OCI-LY1 (cell line): ENCODE measurements around the gene GTSF1L.

ENCODE experiments used
- CTCF ChIP-seq: fragments of 200-600 bp; sonication (generic), shearing (Covaris generic); IDR thresholded peaks from 2 replicates; pipeline ENCODE4 v1.5.1; 2017; ENCODE audit warnings: mild to moderate bottlenecking, antibody characterized with exemption, low read length, moderate library complexity, mixed read lengths
- EZH2 ChIP-seq: fragments of 200-600 bp; sonication (generic), shearing (Covaris generic); IDR thresholded peaks from 2 replicates; pipeline ENCODE4 v1.8.0; 2017; ENCODE audit warnings: borderline replicate concordance, mixed run types, mild to moderate bottlenecking, antibody characterized with exemption, low read length, moderate library complexity, mixed read lengths

- TF ChIP-seq CTCF (no peak), EZH2 (no peak)
Measured at GRCh38 chr20:43722153-43722505, 4.7 kb downstream of the GTSF1L start.
